Nucleus accumbens (tissue), 56 donors: ENCODE data around the gene INHBC.

Experiments
- DNase-seq, 56 donors: peaks; one replicate each; lab custom pipeline; 2025; lab: John Stamatoyannopoulos, UW

INHBC gene

DNA sequence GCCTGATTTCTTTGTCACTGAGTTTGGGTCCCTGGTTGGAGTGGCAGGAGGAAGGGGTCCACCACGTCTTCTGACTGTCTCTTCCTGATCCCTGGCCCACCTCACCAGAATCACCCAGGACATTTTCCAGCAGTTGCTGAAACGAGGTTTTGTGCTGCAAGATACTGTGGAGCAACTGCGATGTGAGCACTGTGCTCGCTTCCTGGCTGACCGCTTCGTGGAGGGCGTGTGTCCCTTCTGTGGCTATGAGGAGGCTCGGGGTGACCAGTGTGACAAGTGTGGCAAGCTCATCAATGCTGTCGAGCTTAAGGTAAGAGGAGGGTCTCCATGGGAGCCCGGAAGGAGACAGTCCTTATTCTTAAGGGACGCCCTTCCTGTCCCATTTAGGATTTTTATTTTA lies 65.6 kb downstream of the INHBC start:
- no peak for DNase-seq
